ENCODE measurements around the gene ADCY3. TPM values are rescaled to one million over a fixed set of nuclear protein-coding genes. Genes with fewer than 3 reads are reported as not detected.

Gene ADCY3
- polyA plus RNA-seq, 1 donor from 2014 or later = 28.8 TPM

- no peaks in the 10 kb centered on the region for H3F3A ChIP-seq (ENCODE audit: insufficient read depth, low read length, poor library complexity, severe bottlenecking)
- no peaks in the 10 kb centered on the region for H3K36me3 ChIP-seq (ENCODE audit: insufficient read depth, low read length)
- no peaks in the 10 kb centered on the region for H3K9me3 ChIP-seq (ENCODE audit: low read length)
- H3K9ac ChIP-seq (ENCODE audit: low read length) = no peak overlapping the region
- TF ChIP-seq TAF1 (IDR thresholded peaks at IDR 0.05; ENCODE audit: low read depth) = no peak
- no peaks in the 10 kb centered on the region for H3K27me3 ChIP-seq (ENCODE audit: insufficient read depth, low read depth, low read length)
- no peaks in the 10 kb centered on the region for H3K9me2 ChIP-seq (ENCODE audit: insufficient read depth, low read length)
- H2AFZ ChIP-seq (ENCODE audit: low read depth, low read length) = no peak overlapping the region
- no peak overlapping the region for H3K27ac ChIP-seq (ENCODE audit: low read length)
- H3K79me2 ChIP-seq (replicated peaks; ENCODE audit: insufficient read depth, low read length) = no peaks in the 10 kb centered on the region
- no peak overlapping the region for H3K4me3 ChIP-seq (ENCODE audit: low read length)
- no peak overlapping the region for H3K4me2 ChIP-seq (ENCODE audit: low read length)
- no peaks in the 10 kb centered on the region for H4K20me1 ChIP-seq (ENCODE audit: insufficient read depth)
Measured at GRCh38 chr2:24903161-24904103, 16.6 kb downstream of the ADCY3 start.

DNA sequence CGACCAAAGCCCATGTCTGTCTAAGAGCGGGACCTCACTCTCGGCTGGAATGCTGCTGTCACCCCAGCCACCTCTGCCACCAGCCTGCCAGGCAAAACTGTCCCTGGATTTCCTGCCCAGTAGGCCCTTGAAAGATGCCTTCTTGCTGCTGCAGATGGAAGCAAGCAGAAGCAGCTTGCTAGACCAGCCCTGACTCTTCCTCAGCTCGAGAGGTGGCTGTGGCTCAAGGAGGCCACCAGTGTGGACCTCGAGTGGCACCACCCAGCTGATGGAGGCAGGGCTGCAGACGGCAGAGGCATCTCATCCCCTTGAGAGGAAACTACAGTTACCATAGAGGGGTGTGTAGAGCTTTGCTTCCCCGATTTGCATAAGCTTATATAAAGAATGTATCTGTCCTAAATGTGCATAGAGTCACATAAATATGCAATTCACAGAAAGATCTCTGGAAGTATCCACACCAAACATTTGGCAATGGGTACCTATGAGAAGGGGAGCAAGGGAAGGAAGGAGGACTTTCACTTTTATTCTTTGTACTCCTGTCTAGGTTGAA is 20.6 kb downstream of the ADCY3 start:
- no peaks in the 10 kb centered on the region for H3K27me3 ChIP-seq (ENCODE audit: insufficient read depth, low read depth, low read length)
- H3F3A ChIP-seq (ENCODE audit: insufficient read depth, low read length, poor library complexity, severe bottlenecking) = no peaks in the 10 kb centered on the region
- no peak overlapping the region for H3K27ac ChIP-seq (ENCODE audit: low read length)
- peaks cover 5% of the 10 kb centered on the region for H3K9me3 ChIP-seq (ENCODE audit: low read length)
- no peaks in the 10 kb centered on the region for H3K79me2 ChIP-seq (replicated peaks; ENCODE audit: insufficient read depth, low read length)
- TF ChIP-seq SMC3 (conservative IDR thresholded peaks at IDR 0.05; ENCODE audit: poor library complexity) = no peak
- no peak for TF ChIP-seq REST (IDR thresholded peaks at IDR 0.05; ENCODE audit: borderline replicate concordance)
- no peak for TF ChIP-seq POLR2AphosphoS5 (IDR thresholded peaks at IDR 0.05)
- TF ChIP-seq, protein P1, sequence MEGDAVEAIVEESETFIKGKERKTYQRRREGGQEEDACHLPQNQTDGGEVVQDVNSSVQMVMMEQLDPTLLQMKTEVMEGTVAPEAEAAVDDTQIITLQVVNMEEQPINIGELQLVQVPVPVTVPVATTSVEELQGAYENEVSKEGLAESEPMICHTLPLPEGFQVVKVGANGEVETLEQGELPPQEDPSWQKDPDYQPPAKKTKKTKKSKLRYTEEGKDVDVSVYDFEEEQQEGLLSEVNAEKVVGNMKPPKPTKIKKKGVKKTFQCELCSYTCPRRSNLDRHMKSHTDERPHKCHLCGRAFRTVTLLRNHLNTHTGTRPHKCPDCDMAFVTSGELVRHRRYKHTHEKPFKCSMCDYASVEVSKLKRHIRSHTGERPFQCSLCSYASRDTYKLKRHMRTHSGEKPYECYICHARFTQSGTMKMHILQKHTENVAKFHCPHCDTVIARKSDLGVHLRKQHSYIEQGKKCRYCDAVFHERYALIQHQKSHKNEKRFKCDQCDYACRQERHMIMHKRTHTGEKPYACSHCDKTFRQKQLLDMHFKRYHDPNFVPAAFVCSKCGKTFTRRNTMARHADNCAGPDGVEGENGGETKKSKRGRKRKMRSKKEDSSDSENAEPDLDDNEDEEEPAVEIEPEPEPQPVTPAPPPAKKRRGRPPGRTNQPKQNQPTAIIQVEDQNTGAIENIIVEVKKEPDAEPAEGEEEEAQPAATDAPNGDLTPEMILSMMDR (IDR thresholded peaks at IDR 0.05; ENCODE audit: poor library complexity, severe bottlenecking) = no peak
- TF ChIP-seq EP300 (conservative IDR thresholded peaks at IDR 0.05; ENCODE audit: poor library complexity, severe bottlenecking) = no peak
- no peak for TF ChIP-seq EZH2 (IDR thresholded peaks at IDR 0.05; ENCODE audit: borderline replicate concordance, insufficient read depth, low read length, poor library complexity, severe bottlenecking)
- TF ChIP-seq RAD21 (conservative IDR thresholded peaks at IDR 0.05) = no peak
- TF ChIP-seq MXI1 (conservative IDR thresholded peaks at IDR 0.05; ENCODE audit: poor library complexity, severe bottlenecking) = no peak
- TF ChIP-seq TAF1 (IDR thresholded peaks at IDR 0.05; ENCODE audit: low read depth) = no peak
- no peak overlapping the region for H3K9ac ChIP-seq (ENCODE audit: low read length)
- no peaks in the 10 kb centered on the region for H4K20me1 ChIP-seq (ENCODE audit: insufficient read depth)
- H3K36me3 ChIP-seq (ENCODE audit: insufficient read depth, low read length) = no peaks in the 10 kb centered on the region
- H2AFZ ChIP-seq (ENCODE audit: low read depth, low read length) = no peak overlapping the region
- no peak overlapping the region for H3K4me3 ChIP-seq (ENCODE audit: low read length)
- no peaks in the 10 kb centered on the region for H3K9me2 ChIP-seq (ENCODE audit: insufficient read depth, low read length)
- no peak overlapping the region for H3K4me2 ChIP-seq (ENCODE audit: low read length)

All from neural cell (in vitro differentiated cells).